Measurements from ENCODE around the gene SEPTIN6. TPM values are rescaled to one million over a fixed set of nuclear protein-coding genes. Genes with fewer than 3 reads are reported as not detected.

The SEPTIN6 gene
- total and polyA plus RNA-seq, 2 of the 4 experiments (the other 2 are of a cell fraction): 16.2 to 19.0 TPM

DNA sequence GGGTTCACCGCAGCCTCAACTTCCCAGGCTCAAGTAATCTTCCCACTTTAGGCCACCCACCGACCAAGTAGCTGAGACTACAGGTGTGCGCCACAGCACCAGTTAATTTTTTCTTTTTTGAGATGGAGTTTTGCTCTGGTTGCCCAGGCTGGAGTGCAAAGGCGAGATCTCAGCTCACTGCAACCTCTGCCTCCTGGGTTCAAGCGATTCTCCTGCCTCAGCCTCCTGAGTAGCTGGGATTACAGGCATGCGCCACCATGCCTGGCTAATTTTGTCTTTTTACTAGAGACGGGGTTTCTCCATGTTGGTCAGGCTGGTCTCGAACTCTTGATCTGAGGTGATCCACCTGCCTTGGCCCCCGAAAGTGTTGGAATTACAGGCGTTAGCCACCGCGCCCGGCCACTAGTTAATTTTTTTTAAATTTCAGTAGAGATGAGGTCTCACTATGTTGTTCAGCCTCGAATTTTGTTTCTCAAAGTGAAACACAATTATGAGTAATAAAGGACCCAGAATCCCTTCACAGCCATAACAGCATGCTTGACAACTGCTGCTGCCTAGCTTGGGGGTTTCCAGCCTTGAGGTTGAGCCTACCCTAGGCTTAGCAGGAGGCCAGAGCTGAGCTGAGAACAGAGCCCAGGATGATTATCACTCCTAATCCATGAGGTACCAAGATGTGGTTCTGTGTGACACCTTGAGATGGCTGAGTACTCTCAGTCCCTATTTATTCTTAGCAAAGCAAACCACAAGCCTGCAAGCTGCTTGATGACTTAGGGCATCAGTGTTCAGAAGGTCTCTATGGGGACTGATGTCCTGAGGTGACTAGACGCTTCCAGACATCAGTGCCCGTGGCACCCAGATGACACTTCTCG, 45.2 kb downstream of the SEPTIN6 start (continued):
- no peak for TF ChIP-seq MAZ (IDR thresholded peaks at IDR 0.05; ENCODE audit: borderline replicate concordance, low read depth, low read length)

DNA sequence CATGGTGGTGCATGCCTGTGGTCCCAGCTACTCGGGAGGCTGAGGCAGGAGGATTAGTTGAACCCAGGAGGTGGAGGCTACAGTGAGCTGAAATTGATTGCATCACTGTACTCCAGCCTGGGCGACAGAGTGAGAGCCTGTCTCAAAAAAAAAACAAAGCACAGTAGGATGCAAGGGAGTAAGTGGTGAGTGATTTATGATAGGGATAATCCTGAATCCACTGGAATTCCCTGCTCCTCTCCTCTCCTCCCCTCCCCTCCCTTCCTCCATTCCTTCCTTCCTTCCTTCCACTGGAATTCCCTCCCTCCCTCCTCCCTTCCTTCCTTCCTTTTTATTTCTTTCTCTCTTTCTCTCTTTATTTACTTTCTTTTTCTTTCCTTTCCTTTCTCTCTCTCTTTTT, 45.9 kb downstream of the SEPTIN6 start:
- CTCF ChIA-PET: no interaction called here
- ATAC-seq (ENCODE audit: low read depth) (no peak), DNase-seq (no peak)
- H2BK5ac ChIP-seq (ENCODE audit: low read depth, low read length, poor library complexity, severe bottlenecking): no peak overlapping the region
- H3K18ac ChIP-seq (ENCODE audit: low read depth, low read length): no peak overlapping the region
- H3K14ac ChIP-seq (replicated peaks; ENCODE audit: low read depth, low read length): no peak overlapping the region
- no peaks in the 10 kb centered on the region for H3K27me3 ChIP-seq (ENCODE audit: control insufficient read depth, insufficient read depth, low read length)
- no peak overlapping the region for H3K27ac ChIP-seq (ENCODE audit: insufficient read depth, low read length)
- no peak overlapping the region for H4K5ac ChIP-seq (ENCODE audit: low read depth, low read length)
- no peaks in the 10 kb centered on the region for H3K4me1 ChIP-seq (ENCODE audit: control insufficient read depth, insufficient read depth, low read length)
- H3K9ac ChIP-seq (ENCODE audit: low read depth, low read length): no peak overlapping the region
- no peak overlapping the region for H4K8ac ChIP-seq (ENCODE audit: low read depth in 2 of 2, low read length in 2 of 2)
- no peak overlapping the region for H3K4ac ChIP-seq (ENCODE audit: low read depth, low read length)
- no peak overlapping the region for H2BK20ac ChIP-seq (ENCODE audit: low read depth, low read length)
- no TSS peak for BruUV-seq (replicated peaks)
- no peak overlapping the region for H3K4me3 ChIP-seq (ENCODE audit: insufficient read depth, low read depth, low read length)
- no peak overlapping the region for H2BK120ac ChIP-seq (ENCODE audit: low read depth, low read length)
- no peak overlapping the region for H2BK15ac ChIP-seq (ENCODE audit: low read depth, low read length)
- no peaks in the 10 kb centered on the region for H3K79me1 ChIP-seq (ENCODE audit: low read depth in 1 of 2, low read length in 2 of 2)
- no peak overlapping the region for H3K56ac ChIP-seq (ENCODE audit: extremely low read depth, insufficient read depth, low read length)
- H2AK5ac ChIP-seq (ENCODE audit: low read depth, low read length): no peak overlapping the region
- H3K23ac ChIP-seq (ENCODE audit: low read depth, low read length): no peak overlapping the region
- H3K9me3 ChIP-seq (ENCODE audit: control insufficient read depth, insufficient read depth, low read length): no peaks in the 10 kb centered on the region
- no peak overlapping the region for H2AFZ ChIP-seq (replicated peaks; ENCODE audit: low read length, poor library complexity)
- in situ Hi-C loops (cut with MboI; ENCODE audit: low sequenced_read_pairs) (no loop called here), dilution Hi-C loops (cut with HindIII; ENCODE audit: low sequenced_read_pairs, unreplicated experiment) (no loop called here), intact Hi-C loops (cut with micrococcal nuclease) (no loop called here)
- WGBS, 2 experiments (ENCODE audit: extremely low coverage in 2 of 2, insufficient read length in 1 of 2): no CpG with 5 or more reads among the region's 2 CpGs
- H4K91ac ChIP-seq (ENCODE audit: insufficient read depth, low read depth, low read length): no peak overlapping the region
- TF ChIP-seq, protein P1, sequence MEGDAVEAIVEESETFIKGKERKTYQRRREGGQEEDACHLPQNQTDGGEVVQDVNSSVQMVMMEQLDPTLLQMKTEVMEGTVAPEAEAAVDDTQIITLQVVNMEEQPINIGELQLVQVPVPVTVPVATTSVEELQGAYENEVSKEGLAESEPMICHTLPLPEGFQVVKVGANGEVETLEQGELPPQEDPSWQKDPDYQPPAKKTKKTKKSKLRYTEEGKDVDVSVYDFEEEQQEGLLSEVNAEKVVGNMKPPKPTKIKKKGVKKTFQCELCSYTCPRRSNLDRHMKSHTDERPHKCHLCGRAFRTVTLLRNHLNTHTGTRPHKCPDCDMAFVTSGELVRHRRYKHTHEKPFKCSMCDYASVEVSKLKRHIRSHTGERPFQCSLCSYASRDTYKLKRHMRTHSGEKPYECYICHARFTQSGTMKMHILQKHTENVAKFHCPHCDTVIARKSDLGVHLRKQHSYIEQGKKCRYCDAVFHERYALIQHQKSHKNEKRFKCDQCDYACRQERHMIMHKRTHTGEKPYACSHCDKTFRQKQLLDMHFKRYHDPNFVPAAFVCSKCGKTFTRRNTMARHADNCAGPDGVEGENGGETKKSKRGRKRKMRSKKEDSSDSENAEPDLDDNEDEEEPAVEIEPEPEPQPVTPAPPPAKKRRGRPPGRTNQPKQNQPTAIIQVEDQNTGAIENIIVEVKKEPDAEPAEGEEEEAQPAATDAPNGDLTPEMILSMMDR (conservative IDR thresholded peaks at IDR 0.05; ENCODE audit: low read depth, low read length): no peak
- TF ChIP-seq CEBPB (IDR thresholded peaks at IDR 0.05; ENCODE audit: low read depth, low read length): 0 out of 2 replicates have a peak, but pooled peaks have one; percentile 15
- no peak for TF ChIP-seq FOS (IDR thresholded peaks at IDR 0.05; ENCODE audit: low read depth, low read length)
- TF ChIP-seq RCOR1 (IDR thresholded peaks at IDR 0.05; ENCODE audit: insufficient replicate concordance, low read length): no peak
- TF ChIP-seq, protein P2, sequence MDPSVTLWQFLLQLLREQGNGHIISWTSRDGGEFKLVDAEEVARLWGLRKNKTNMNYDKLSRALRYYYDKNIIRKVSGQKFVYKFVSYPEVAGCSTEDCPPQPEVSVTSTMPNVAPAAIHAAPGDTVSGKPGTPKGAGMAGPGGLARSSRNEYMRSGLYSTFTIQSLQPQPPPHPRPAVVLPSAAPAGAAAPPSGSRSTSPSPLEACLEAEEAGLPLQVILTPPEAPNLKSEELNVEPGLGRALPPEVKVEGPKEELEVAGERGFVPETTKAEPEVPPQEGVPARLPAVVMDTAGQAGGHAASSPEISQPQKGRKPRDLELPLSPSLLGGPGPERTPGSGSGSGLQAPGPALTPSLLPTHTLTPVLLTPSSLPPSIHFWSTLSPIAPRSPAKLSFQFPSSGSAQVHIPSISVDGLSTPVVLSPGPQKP (IDR thresholded peaks at IDR 0.05; ENCODE audit: borderline replicate concordance, low read depth, low read length): no peak
- H3K9me1 ChIP-seq (ENCODE audit: insufficient read depth, low read length): no peaks in the 10 kb centered on the region
- no peak overlapping the region for H2AK9ac ChIP-seq (replicated peaks; ENCODE audit: low read depth, low read length, poor library complexity)
- POLR2A ChIA-PET (ENCODE audit: unreplicated experiment): no interaction called here
- peaks cover 4% of the 10 kb centered on the region; the same call in 1 of the 2 replicates for H3K36me3 ChIP-seq (ENCODE audit: control insufficient read depth, insufficient read depth, low read length)
- H4K20me1 ChIP-seq (ENCODE audit: insufficient read depth, low read length): no peaks in the 10 kb centered on the region
- H3K4me2 ChIP-seq (ENCODE audit: low read depth, low read length): no peak overlapping the region

Measured in IMR-90 (cell line).